ENCODE results near the gene C12orf75.

DNA sequence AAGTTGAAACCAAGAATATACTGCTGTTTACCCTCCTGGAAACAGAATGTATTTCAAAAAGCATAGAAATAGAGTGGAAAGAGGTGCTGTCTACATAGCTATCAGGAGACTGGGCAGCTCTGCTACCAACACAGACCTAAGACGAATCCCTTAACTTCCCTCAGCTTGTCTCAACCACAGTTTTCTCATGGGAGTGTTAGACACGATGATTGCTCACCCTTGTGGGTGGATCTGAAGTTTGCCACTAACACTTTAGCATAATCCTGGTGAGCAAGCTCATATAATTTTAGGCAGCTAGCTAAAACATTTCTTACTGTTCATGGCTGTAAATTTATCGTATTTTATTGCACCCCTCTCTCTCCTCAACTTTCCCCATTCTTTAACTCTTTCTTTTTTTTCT lies 38.5 kb downstream of the C12orf75 start:
- TF ChIP-seq, protein P1, sequence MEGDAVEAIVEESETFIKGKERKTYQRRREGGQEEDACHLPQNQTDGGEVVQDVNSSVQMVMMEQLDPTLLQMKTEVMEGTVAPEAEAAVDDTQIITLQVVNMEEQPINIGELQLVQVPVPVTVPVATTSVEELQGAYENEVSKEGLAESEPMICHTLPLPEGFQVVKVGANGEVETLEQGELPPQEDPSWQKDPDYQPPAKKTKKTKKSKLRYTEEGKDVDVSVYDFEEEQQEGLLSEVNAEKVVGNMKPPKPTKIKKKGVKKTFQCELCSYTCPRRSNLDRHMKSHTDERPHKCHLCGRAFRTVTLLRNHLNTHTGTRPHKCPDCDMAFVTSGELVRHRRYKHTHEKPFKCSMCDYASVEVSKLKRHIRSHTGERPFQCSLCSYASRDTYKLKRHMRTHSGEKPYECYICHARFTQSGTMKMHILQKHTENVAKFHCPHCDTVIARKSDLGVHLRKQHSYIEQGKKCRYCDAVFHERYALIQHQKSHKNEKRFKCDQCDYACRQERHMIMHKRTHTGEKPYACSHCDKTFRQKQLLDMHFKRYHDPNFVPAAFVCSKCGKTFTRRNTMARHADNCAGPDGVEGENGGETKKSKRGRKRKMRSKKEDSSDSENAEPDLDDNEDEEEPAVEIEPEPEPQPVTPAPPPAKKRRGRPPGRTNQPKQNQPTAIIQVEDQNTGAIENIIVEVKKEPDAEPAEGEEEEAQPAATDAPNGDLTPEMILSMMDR (IDR thresholded peaks at IDR 0.05), result no peak
- no peak for TF ChIP-seq POLR2A (IDR thresholded peaks at IDR 0.05)

Data from adrenal gland (tissue), 5 donors.